Measurements from ENCODE around the gene ABCG8. TPM values are rescaled to one million over a fixed set of nuclear protein-coding genes. Genes with fewer than 3 reads are reported as not detected.

The ABCG8 gene
- total RNA-seq, 2 experiments from 2014 or later, result not detected

Other genes starting within 250 kb of the ABCG8 start
- 10 to 100 TPM; 30.5 to 30.8 TPM for gene THADA, start 242.9 kb upstream of the ABCG8 start, total RNA-seq
- gene PLEKHH2, start 201.7 kb upstream of the ABCG8 start, total RNA-seq, result 1 to 10 TPM; 1.2 to 1.9 TPM
- not detected for gene C1GALT1C1L, start 162.5 kb upstream of the ABCG8 start, total RNA-seq
- 1 to 10 TPM; 3.9 to 6.1 TPM for gene DYNC2LI1, start 64.9 kb upstream of the ABCG8 start, total RNA-seq
- not detected for gene ABCG5, start 132 bp upstream of the ABCG8 start, total RNA-seq
- gene LRPPRC, start 157.0 kb downstream of the ABCG8 start, total RNA-seq, result 10 to 100 TPM; 72.8 to 74.8 TPM